Astrocyte (in vitro differentiated cells and primary cell): Measurements from ENCODE around the gene OR6B1. TPM values are rescaled to one million over a fixed set of nuclear protein-coding genes. Genes with fewer than 3 reads are reported as not detected.

Experiments
- DNase-seq: peaks from one replicate; pipeline ENCODE4 v3.0.0-alpha.2; 2010; ENCODE audit warnings: low read depth
- FAIRE-seq: peaks from 2 replicates; lab custom pipeline; 2011; peaks lifted over from hg19 to GRCh38; lab: Jason Lieb, UNC
- H2AFZ ChIP-seq: 2 replicates; pipeline ENCODE4 v1.6.0; 2012; ENCODE audit warnings: low read depth, low read length, inconsistent platforms
- H3K27ac ChIP-seq: 2 replicates; pipeline ENCODE4 v1.5.1; 2011; ENCODE audit warnings: low read depth, low read length, inconsistent platforms
- H3K27me3 ChIP-seq: 2 replicates; pipeline ENCODE4 v1.6.0; 2011; ENCODE audit warnings: low read length, inconsistent platforms; ENCODE audit not compliant: insufficient read depth
- H3K36me3 ChIP-seq: 2 replicates; pipeline ENCODE4 v1.5.1; 2011; ENCODE audit warnings: low read length, inconsistent platforms; ENCODE audit not compliant: insufficient read depth
- H3K4me1 ChIP-seq: 2 replicates; pipeline ENCODE4 v1.5.1; 2011; ENCODE audit warnings: low read length, inconsistent platforms; ENCODE audit not compliant: insufficient read depth
- H3K4me2 ChIP-seq: 2 replicates; pipeline ENCODE4 v1.6.0; 2012; ENCODE audit warnings: low read length, inconsistent platforms
- H3K4me3 ChIP-seq: 2 replicates; pipeline ENCODE4 v1.5.1; 2011; ENCODE audit warnings: low read depth, mild to moderate bottlenecking, low read length, inconsistent platforms; ENCODE audit not compliant: insufficient read depth
- H3K79me2 ChIP-seq: 2 replicates; pipeline ENCODE4 v1.6.0; 2012; ENCODE audit warnings: mild to moderate bottlenecking, low read length, inconsistent platforms; ENCODE audit not compliant: insufficient read depth
- H3K9ac ChIP-seq: 2 replicates; pipeline ENCODE4 v1.6.0; 2012; ENCODE audit warnings: mild to moderate bottlenecking, low read length, inconsistent platforms
- H3K9me3 ChIP-seq: 2 replicates; pipeline ENCODE4 v1.5.1; 2012; ENCODE audit warnings: low read depth, mild to moderate bottlenecking, low read length, inconsistent platforms; ENCODE audit not compliant: insufficient read depth
- H4K20me1 ChIP-seq: 2 replicates; pipeline ENCODE4 v1.6.0; 2012; ENCODE audit warnings: low read length, inconsistent platforms; ENCODE audit not compliant: insufficient read depth
- H3K27ac Mint-ChIP-seq: one replicate; pipeline ENCODE4 v1.8.0; 2021; ENCODE audit warnings: mild to moderate bottlenecking, mixed read lengths; ENCODE audit not compliant: unreplicated experiment
- H3K27me3 Mint-ChIP-seq: one replicate; pipeline ENCODE4 v1.8.0; 2021; ENCODE audit warnings: low read depth, mixed read lengths; ENCODE audit not compliant: unreplicated experiment
- H3K36me3 Mint-ChIP-seq: one replicate; pipeline ENCODE4 v1.8.0; 2021; ENCODE audit warnings: low read depth, mixed read lengths; ENCODE audit not compliant: unreplicated experiment
- H3K4me1 Mint-ChIP-seq: one replicate; pipeline ENCODE4 v1.8.0; 2021; ENCODE audit warnings: low read depth, mixed read lengths; ENCODE audit not compliant: unreplicated experiment
- H3K4me3 Mint-ChIP-seq: one replicate; pipeline ENCODE4 v1.8.0; 2021; ENCODE audit warnings: mild to moderate bottlenecking, moderate library complexity, mixed read lengths; ENCODE audit not compliant: unreplicated experiment
- H3K9me3 Mint-ChIP-seq: one replicate; pipeline ENCODE4 v1.8.0; 2021; ENCODE audit warnings: mild to moderate bottlenecking, mixed read lengths; ENCODE audit not compliant: unreplicated experiment
- CTCF ChIP-seq: IDR thresholded peaks from 2 replicates; pipeline ENCODE4 v1.5.1; 2011; ENCODE audit warnings: low read depth, mild to moderate bottlenecking, inconsistent platforms, low read length, moderate library complexity; ENCODE audit not compliant: insufficient read depth
- EZH2 ChIP-seq: IDR thresholded peaks from 2 replicates; pipeline ENCODE4 v1.6.1; 2012; ENCODE audit warnings: mild to moderate bottlenecking, low read length, inconsistent platforms; ENCODE audit not compliant: insufficient read depth
- total RNA-seq: library from RNA; stranded (reverse); gene quantifications from 2 replicates; pipeline ENCODE4 v1.2.1, GENCODE V29; 2021

Gene OR6B1
- total RNA-seq, 1 donor from 2014 or later, result not detected

GRCh38 chr7:143954544-143954943 is 45.6 kb upstream of the OR6B1 start, which contains the start of gene OR2F1:
Gene OR2F1, plus strand, starts transcription at chr7:143954844. Its CDS starts 5,127 bp downstream, at chr7:143959971.
- Histone ChIP-seq H3K4me3 (no peak within 1 kb of the TSS), H3K9me3 (no peaks in the 10 kb centered on the region), H3K36me3 (no peaks in the 10 kb centered on the region), H3K4me1 (no peaks in the 10 kb centered on the region), H2AFZ (no peak within 1 kb of the TSS), H3K79me2 (no peaks in the 10 kb centered on the region), H4K20me1 (no peaks in the 10 kb centered on the region), H3K27me3 (peaks cover 2% of the 10 kb centered on the region), H3K27ac (no peak within 1 kb of the TSS), H3K4me2 (no peak within 1 kb of the TSS), H3K9ac (no peak within 1 kb of the TSS)
- H3K27me3 Mint-ChIP-seq, result no peaks in the 10 kb centered on the region
- no peak within 1 kb of the TSS for H3K4me3 Mint-ChIP-seq
- FAIRE-seq (no peak), DNase-seq (no peak)
- H3K9me3 Mint-ChIP-seq, result no peaks in the 10 kb centered on the region
- no peak within 1 kb of the TSS for H3K27ac Mint-ChIP-seq
- no peaks in the 10 kb centered on the region for H3K36me3 Mint-ChIP-seq
- TF ChIP-seq EZH2 (no peak), CTCF (no peak)
- no peaks in the 10 kb centered on the region for H3K4me1 Mint-ChIP-seq

- Mint-ChIP-seq H3K36me3 (no peaks in the 10 kb centered on the region), H3K4me3 (no peak overlapping the region), H3K27me3 (no peaks in the 10 kb centered on the region), H3K9me3 (no peaks in the 10 kb centered on the region), H3K27ac (no peak overlapping the region), H3K4me1 (no peaks in the 10 kb centered on the region)
- H3K4me3 ChIP-seq, result no peak overlapping the region
- H2AFZ ChIP-seq, result no peak overlapping the region
- DNase-seq (no peak), FAIRE-seq (no peak)
- H3K9me3 ChIP-seq, result no peaks in the 10 kb centered on the region
- H3K9ac ChIP-seq, result no peak overlapping the region
- no peaks in the 10 kb centered on the region for H3K79me2 ChIP-seq
- peaks cover 2% of the 10 kb centered on the region for H3K27me3 ChIP-seq
- H3K36me3 ChIP-seq, result no peaks in the 10 kb centered on the region
- no peaks in the 10 kb centered on the region for H4K20me1 ChIP-seq
- no peak for TF ChIP-seq EZH2
- TF ChIP-seq CTCF, result no peak
- no peak overlapping the region for H3K4me2 ChIP-seq
- H3K27ac ChIP-seq, result no peak overlapping the region
- no peaks in the 10 kb centered on the region for H3K4me1 ChIP-seq
Observed at GRCh38 chr7:143958781-143959180, 41.3 kb upstream of the OR6B1 start.

- Mint-ChIP-seq H3K4me3 (no peak overlapping the region), H3K36me3 (no peaks in the 10 kb centered on the region), H3K9me3 (no peaks in the 10 kb centered on the region), H3K4me1 (no peaks in the 10 kb centered on the region), H3K27me3 (no peaks in the 10 kb centered on the region), H3K27ac (no peak overlapping the region)
- FAIRE-seq, result no peak
- TF ChIP-seq CTCF (no peak), EZH2 (no peak)
- H3K9me3 ChIP-seq, result no peaks in the 10 kb centered on the region
- no peaks in the 10 kb centered on the region for H3K36me3 ChIP-seq
- no peaks in the 10 kb centered on the region for H3K79me2 ChIP-seq
- H3K4me1 ChIP-seq, result no peaks in the 10 kb centered on the region
- H2AFZ ChIP-seq, result no peak overlapping the region
- H3K27ac ChIP-seq, result no peak overlapping the region
- H3K27me3 ChIP-seq, result peaks cover 2% of the 10 kb centered on the region
- no peaks in the 10 kb centered on the region for H4K20me1 ChIP-seq
- no peak overlapping the region for H3K9ac ChIP-seq
- H3K4me3 ChIP-seq, result no peak overlapping the region
- no peak for DNase-seq
- H3K4me2 ChIP-seq, result no peak overlapping the region
Observed at GRCh38 chr7:143960813-143961610, 39.1 kb upstream of the OR6B1 start.
